Activated T-helper 1 cell treated with anti-CD3 and anti-CD28 coated beads, Interleukin-12 subunit alpha, Interleukin-12 subunit beta, Interleukin-2, Interleukin-4 antibody, amounts not matched to agents 30 ng/mL and 10 ng/mL and 1 ng/mL, durations not matched to agents 14 hours and 24 hours and 36 hours (primary cell): Measurements from ENCODE around the gene CHCHD6. TPM values are rescaled to one million over a fixed set of nuclear protein-coding genes. Genes with fewer than 3 reads are reported as not detected.

Experiments used
- DNase-seq: peaks from one replicate; pipeline ENCODE4 v3.0.0; 2021; ENCODE audit warnings: low spot score
- H3K27ac Mint-ChIP-seq: one replicate; pipeline ENCODE4 v1.8.0; 2021; ENCODE audit warnings: mild to moderate bottlenecking, mixed read lengths
- H3K27me3 Mint-ChIP-seq: one replicate; pipeline ENCODE4 v1.8.0; 2022; ENCODE audit warnings: mild to moderate bottlenecking, moderate library complexity, mixed read lengths; ENCODE audit not compliant: insufficient read depth
- H3K36me3 Mint-ChIP-seq: one replicate; pipeline ENCODE4 v1.8.0; 2021; ENCODE audit warnings: low read depth, mixed read lengths
- H3K4me1 Mint-ChIP-seq: one replicate; pipeline ENCODE4 v1.8.0; 2021; ENCODE audit warnings: low read depth, mixed read lengths
- H3K4me3 Mint-ChIP-seq: one replicate; pipeline ENCODE4 v1.8.0; 2021; ENCODE audit warnings: mild to moderate bottlenecking, moderate library complexity, mixed read lengths
- H3K9me3 Mint-ChIP-seq: one replicate; pipeline ENCODE4 v1.8.0; 2021; ENCODE audit warnings: mixed read lengths
- intact Hi-C: fragments of 100-400 bp; cut with micrococcal nuclease; formaldehyde crosslinking; loops from one replicate; pipeline ENCODE4 v1.15.1; 2024
- total RNA-seq: library from RNA; stranded (reverse); gene quantifications from 2 replicates; pipeline ENCODE4 v1.2.3, GENCODE V29; 2022

CHCHD6 gene
- total RNA-seq, 1 donor from 2014 or later, result 17.5 TPM

GRCh38 chr3:126964950-126965349 is 260.9 kb downstream of the CHCHD6 start:
- Mint-ChIP-seq H3K4me1 (no peaks in the 10 kb centered on the region), H3K27ac (no peak overlapping the region), H3K27me3 (peaks cover 5% of the 10 kb centered on the region), H3K4me3 (no peak overlapping the region), H3K36me3 (no peaks in the 10 kb centered on the region), H3K9me3 (no peaks in the 10 kb centered on the region)
- intact Hi-C loops, result no loop called here
- no peak for DNase-seq

- intact Hi-C loops, result no loop called here
- Mint-ChIP-seq H3K27me3 (peaks cover 6% of the 10 kb centered on the region), H3K4me1 (no peaks in the 10 kb centered on the region), H3K9me3 (no peaks in the 10 kb centered on the region), H3K36me3 (no peaks in the 10 kb centered on the region), H3K4me3 (no peak overlapping the region), H3K27ac (no peak overlapping the region)
- DNase-seq, result no peak
Measured at GRCh38 chr3:126965526-126966080, 261.6 kb downstream of the CHCHD6 start.

- intact Hi-C loops, result no loop called here
- Mint-ChIP-seq H3K4me3 (no peak overlapping the region), H3K27me3 (peaks cover 7% of the 10 kb centered on the region), H3K27ac (no peak overlapping the region), H3K36me3 (no peaks in the 10 kb centered on the region), H3K9me3 (no peaks in the 10 kb centered on the region), H3K4me1 (no peaks in the 10 kb centered on the region)
- DNase-seq, result no peak
Measured at GRCh38 chr3:126967386-126967785, 263.3 kb downstream of the CHCHD6 start.

GRCh38 chr3:126968391-126969390 is 264.7 kb downstream of the CHCHD6 start:
- Mint-ChIP-seq H3K36me3 (no peaks in the 10 kb centered on the region), H3K4me1 (no peaks in the 10 kb centered on the region), H3K27me3 (peaks cover 7% of the 10 kb centered on the region), H3K27ac (no peak overlapping the region), H3K9me3 (no peaks in the 10 kb centered on the region), H3K4me3 (no peak overlapping the region)
- DNase-seq, result no peak
- intact Hi-C loops, result no loop called here

- no peaks in the 10 kb centered on the region for H3K4me1 Mint-ChIP-seq
- no peak for DNase-seq
- peaks cover 7% of the 10 kb centered on the region for H3K27me3 Mint-ChIP-seq
- H3K9me3 Mint-ChIP-seq, result peaks cover 1% of the 10 kb centered on the region
- no peak overlapping the region for H3K4me3 Mint-ChIP-seq
- intact Hi-C loops, result no loop called here
- no peak overlapping the region for H3K27ac Mint-ChIP-seq
- no peaks in the 10 kb centered on the region for H3K36me3 Mint-ChIP-seq
Measured at GRCh38 chr3:126969586-126969985, 265.5 kb downstream of the CHCHD6 start.

- intact Hi-C loops, result no loop called here
- DNase-seq, result no peak
- Mint-ChIP-seq H3K4me3 (no peak overlapping the region), H3K36me3 (no peaks in the 10 kb centered on the region), H3K27ac (no peak overlapping the region), H3K4me1 (no peaks in the 10 kb centered on the region), H3K27me3 (peaks cover 12% of the 10 kb centered on the region), H3K9me3 (peaks cover 6% of the 10 kb centered on the region)
Measured at GRCh38 chr3:126970101-126970500, 266.1 kb downstream of the CHCHD6 start.

GRCh38 chr3:126970921-126971320 is 266.9 kb downstream of the CHCHD6 start:
- DNase-seq, result no peak
- intact Hi-C loops, result no loop called here
- peaks cover 14% of the 10 kb centered on the region for H3K27me3 Mint-ChIP-seq
- H3K36me3 Mint-ChIP-seq, result no peaks in the 10 kb centered on the region
- H3K4me3 Mint-ChIP-seq, result no peak overlapping the region
- no peak overlapping the region for H3K27ac Mint-ChIP-seq
- H3K4me1 Mint-ChIP-seq, result no peaks in the 10 kb centered on the region
- H3K9me3 Mint-ChIP-seq, result peaks cover 10% of the 10 kb centered on the region

- no peaks in the 10 kb centered on the region for H3K36me3 Mint-ChIP-seq
- no peak for DNase-seq
- H3K4me1 Mint-ChIP-seq, result no peaks in the 10 kb centered on the region
- H3K9me3 Mint-ChIP-seq, result peaks cover 10% of the 10 kb centered on the region
- H3K27ac Mint-ChIP-seq, result no peak overlapping the region
- no peak overlapping the region for H3K4me3 Mint-ChIP-seq
- intact Hi-C loops, result no loop called here
- peaks cover 14% of the 10 kb centered on the region for H3K27me3 Mint-ChIP-seq
Measured at GRCh38 chr3:126971891-126972351, 267.9 kb downstream of the CHCHD6 start.

- H3K9me3 Mint-ChIP-seq, result peaks cover 10% of the 10 kb centered on the region
- H3K4me1 Mint-ChIP-seq, result no peaks in the 10 kb centered on the region
- H3K27me3 Mint-ChIP-seq, result peaks cover 14% of the 10 kb centered on the region
- no peak overlapping the region for H3K27ac Mint-ChIP-seq
- H3K36me3 Mint-ChIP-seq, result no peaks in the 10 kb centered on the region
- no peak overlapping the region for H3K4me3 Mint-ChIP-seq
- intact Hi-C loops, result no loop called here
- no peak for DNase-seq
Measured at GRCh38 chr3:126972866-126973265, 268.8 kb downstream of the CHCHD6 start.

GRCh38 chr3:126973814-126974213 is 269.8 kb downstream of the CHCHD6 start:
- no peak for DNase-seq
- no peaks in the 10 kb centered on the region for H3K4me1 Mint-ChIP-seq
- H3K27ac Mint-ChIP-seq, result no peak overlapping the region
- no peaks in the 10 kb centered on the region for H3K36me3 Mint-ChIP-seq
- intact Hi-C loops, result no loop called here
- peaks cover 14% of the 10 kb centered on the region for H3K27me3 Mint-ChIP-seq
- no peak overlapping the region for H3K4me3 Mint-ChIP-seq
- H3K9me3 Mint-ChIP-seq, result peaks cover 10% of the 10 kb centered on the region

GRCh38 chr3:126974756-126975155 is 270.7 kb downstream of the CHCHD6 start:
- H3K36me3 Mint-ChIP-seq, result no peaks in the 10 kb centered on the region
- peaks cover 9% of the 10 kb centered on the region for H3K4me1 Mint-ChIP-seq
- intact Hi-C loops, result no loop called here
- H3K9me3 Mint-ChIP-seq, result peaks cover 10% of the 10 kb centered on the region
- H3K27ac Mint-ChIP-seq, result no peak overlapping the region
- peaks cover 11% of the 10 kb centered on the region for H3K27me3 Mint-ChIP-seq
- no peak overlapping the region for H3K4me3 Mint-ChIP-seq
- DNase-seq, result no peak

- Mint-ChIP-seq H3K27ac (no peak overlapping the region), H3K27me3 (peaks cover 12% of the 10 kb centered on the region), H3K36me3 (no peaks in the 10 kb centered on the region), H3K4me1 (peaks cover 18% of the 10 kb centered on the region), H3K9me3 (peaks cover 10% of the 10 kb centered on the region), H3K4me3 (no peak overlapping the region)
- DNase-seq, result no peak
- intact Hi-C loops, result no loop called here
Measured at GRCh38 chr3:126976906-126977305, 272.9 kb downstream of the CHCHD6 start.

GRCh38 chr3:126977821-126978220 is 273.8 kb downstream of the CHCHD6 start:
- Mint-ChIP-seq H3K27ac (no peak overlapping the region), H3K4me3 (no peak overlapping the region), H3K36me3 (no peaks in the 10 kb centered on the region), H3K27me3 (peaks cover 12% of the 10 kb centered on the region), H3K9me3 (peaks cover 10% of the 10 kb centered on the region), H3K4me1 (peaks cover 23% of the 10 kb centered on the region)
- intact Hi-C loops, result no loop called here
- DNase-seq, result no peak
